ENCODE results near the gene LSM5.
A peak's percentile ranks its signal among the peaks of the same experiment; 100 is the strongest.

The LSM5 gene

DNA sequence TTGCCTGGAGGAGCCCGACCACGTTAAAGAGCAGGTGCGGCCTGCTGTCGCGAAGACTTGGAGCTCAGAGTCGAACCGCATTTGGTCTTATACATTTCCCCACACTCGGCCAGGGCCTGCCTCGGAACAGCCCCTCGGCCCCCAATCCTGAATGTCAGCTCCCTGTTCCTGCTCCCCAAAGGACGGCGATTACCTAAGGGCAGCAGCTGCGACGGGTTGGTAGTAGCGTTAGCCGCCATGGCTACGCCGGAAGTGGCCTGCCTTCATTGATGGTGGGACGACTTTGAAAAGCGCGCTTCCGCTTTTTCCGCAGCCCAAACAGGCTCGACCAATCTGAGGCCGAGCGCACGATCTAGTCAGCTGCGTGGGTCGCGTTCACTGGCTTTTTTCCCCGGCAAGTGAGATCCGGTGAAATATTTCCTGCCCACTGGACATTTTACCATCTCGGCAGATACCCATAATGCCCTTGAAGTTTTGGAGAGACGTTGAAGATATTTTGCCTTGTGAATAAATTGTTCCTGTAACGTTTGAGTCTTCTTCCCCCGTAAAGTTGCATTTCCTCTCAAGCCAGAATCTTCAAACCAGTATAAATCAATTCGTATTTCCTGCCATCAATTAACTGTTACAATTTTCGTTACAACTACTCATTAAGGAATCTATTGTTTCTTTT lies at the start of gene LSM5:
LSM5 (minus strand) TSS at position 254 of the 670 bp plus-strand sequence; CDS start at position 239, 15 bp downstream.
- H3K4me3 ChIP-seq (ENCODE audit: low read depth, low read length): peak within 1 kb of the TSS; percentile 91
- peak; percentile 85 for DNase-seq (ENCODE audit: low read depth)
- TF ChIP-seq, protein P1, sequence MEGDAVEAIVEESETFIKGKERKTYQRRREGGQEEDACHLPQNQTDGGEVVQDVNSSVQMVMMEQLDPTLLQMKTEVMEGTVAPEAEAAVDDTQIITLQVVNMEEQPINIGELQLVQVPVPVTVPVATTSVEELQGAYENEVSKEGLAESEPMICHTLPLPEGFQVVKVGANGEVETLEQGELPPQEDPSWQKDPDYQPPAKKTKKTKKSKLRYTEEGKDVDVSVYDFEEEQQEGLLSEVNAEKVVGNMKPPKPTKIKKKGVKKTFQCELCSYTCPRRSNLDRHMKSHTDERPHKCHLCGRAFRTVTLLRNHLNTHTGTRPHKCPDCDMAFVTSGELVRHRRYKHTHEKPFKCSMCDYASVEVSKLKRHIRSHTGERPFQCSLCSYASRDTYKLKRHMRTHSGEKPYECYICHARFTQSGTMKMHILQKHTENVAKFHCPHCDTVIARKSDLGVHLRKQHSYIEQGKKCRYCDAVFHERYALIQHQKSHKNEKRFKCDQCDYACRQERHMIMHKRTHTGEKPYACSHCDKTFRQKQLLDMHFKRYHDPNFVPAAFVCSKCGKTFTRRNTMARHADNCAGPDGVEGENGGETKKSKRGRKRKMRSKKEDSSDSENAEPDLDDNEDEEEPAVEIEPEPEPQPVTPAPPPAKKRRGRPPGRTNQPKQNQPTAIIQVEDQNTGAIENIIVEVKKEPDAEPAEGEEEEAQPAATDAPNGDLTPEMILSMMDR (IDR thresholded peaks at IDR 0.05; ENCODE audit: low read depth, low read length, missing control alignments): no peak

DNA sequence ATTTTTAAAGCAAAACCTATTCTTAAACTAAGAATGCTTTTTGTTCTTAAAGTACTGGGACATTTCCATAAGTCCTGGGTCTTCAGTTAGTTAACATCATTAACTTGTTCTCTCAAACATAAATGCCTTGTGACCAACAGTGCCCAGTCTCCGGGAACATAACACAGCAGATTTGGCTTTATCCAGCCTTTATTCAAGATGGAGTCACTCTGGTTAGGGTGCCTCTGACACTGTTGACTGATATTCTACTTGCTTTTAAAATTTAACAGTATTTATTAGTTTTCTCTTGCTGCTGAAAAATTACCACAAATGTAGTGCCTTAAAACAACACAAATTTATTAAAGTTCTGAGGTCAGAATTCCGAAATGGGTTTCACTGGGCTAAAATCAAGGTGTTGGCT lies 49.2 kb upstream of the LSM5 start:
- no peak overlapping the region for H3K4me3 ChIP-seq (ENCODE audit: low read depth, low read length)
- DNase-seq (ENCODE audit: low read depth): no peak
- TF ChIP-seq, protein P1 (IDR thresholded peaks at IDR 0.05; ENCODE audit: low read depth, low read length, missing control alignments): no peak

DNA sequence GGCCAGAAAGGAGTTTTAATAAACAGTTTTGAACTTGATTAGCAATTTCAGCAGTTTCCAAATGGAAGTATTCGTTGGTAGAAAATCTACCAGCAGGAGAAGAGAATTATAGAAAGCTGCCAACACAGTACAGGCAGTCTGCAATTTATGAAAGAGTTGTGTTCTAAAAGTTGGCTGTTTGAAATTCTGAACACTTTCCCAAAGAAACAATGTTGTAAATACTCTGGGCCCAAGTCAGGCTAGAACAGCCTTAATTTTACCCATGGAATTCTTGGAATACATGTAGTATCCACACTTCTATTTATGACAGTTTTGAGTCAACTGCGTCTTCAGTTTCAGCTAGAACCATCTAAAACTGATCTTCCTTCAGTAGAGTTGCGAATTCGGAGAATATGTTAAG lies 47.6 kb upstream of the LSM5 start:
- H3K4me3 ChIP-seq (ENCODE audit: low read depth, low read length): no peak overlapping the region
- TF ChIP-seq, protein P1 (IDR thresholded peaks at IDR 0.05; ENCODE audit: low read depth, low read length, missing control alignments): no peak
- DNase-seq (ENCODE audit: low read depth): no peak

DNA sequence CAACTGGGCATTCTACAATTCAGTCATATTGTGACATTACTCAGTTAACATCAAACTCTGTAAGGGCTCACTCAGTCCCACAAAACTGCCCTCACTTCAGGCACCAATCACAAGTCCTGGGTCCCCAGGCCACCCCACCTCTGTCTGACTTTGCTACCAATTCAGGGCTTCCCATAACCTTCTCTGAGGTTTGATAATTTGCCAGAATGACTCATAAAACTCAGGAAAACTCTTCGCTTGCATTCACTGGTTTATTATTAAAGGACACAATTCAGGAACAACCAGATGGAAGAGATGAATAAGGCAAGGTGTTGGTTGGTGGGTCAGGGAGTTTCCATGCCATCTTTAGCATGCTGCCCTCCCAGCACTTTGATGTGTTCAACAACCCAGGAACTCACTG lies 46.4 kb upstream of the LSM5 start:
- no peak for DNase-seq (ENCODE audit: low read depth)
- TF ChIP-seq, protein P1 (IDR thresholded peaks at IDR 0.05; ENCODE audit: low read depth, low read length, missing control alignments): no peak
- no peak overlapping the region for H3K4me3 ChIP-seq (ENCODE audit: low read depth, low read length)

DNA sequence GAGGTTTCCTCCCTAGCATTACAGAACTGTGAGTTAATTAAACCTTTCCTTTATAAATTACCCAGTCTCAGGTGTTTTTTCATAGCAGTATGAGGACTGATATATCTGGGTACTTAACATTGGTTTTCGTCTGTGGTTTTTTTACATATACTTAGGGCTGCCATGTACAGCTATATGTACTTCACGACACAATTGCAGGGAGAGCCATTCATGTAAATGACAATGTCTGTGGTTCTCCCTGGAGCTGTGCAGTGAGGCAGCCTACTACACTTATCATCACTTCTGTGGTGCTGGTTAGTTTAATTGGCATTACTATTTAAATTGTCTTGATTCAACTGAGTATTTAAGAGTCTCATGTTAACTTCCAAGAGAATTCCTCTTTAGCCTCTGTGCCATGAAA lies 45.8 kb upstream of the LSM5 start:
- no peak overlapping the region for H3K4me3 ChIP-seq (ENCODE audit: low read depth, low read length)
- TF ChIP-seq, protein P1 (IDR thresholded peaks at IDR 0.05; ENCODE audit: low read depth, low read length, missing control alignments): no peak
- no peak for DNase-seq (ENCODE audit: low read depth)

DNA sequence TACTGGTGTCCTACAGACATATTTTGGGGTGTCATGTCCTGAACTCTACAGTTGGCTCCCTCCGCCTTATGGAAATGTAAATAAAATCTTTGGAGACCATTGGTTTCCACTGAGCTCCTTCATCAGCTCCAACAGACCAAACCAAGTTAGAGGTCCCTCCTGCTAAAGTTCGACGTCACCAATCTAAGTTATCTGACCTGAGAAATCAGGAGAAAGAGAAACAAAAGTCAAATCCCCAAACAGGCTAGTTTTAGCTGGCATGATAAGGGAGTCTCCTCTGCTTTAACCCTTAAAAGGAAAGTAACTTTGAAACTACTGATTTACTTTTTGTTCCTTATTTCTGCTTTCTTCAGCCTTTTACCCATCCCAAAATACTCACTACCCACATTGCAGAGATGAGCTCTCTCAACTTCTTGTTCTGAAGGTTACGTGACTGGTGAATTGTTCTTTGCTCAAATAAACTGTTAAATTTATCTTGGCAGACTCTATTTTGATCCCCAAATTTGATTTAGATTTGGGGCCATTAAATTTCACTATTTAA lies 45.1 kb upstream of the LSM5 start:
- TF ChIP-seq, protein P1 (IDR thresholded peaks at IDR 0.05; ENCODE audit: low read depth, low read length, missing control alignments): no peak
- H3K4me3 ChIP-seq (ENCODE audit: low read depth, low read length): no peak overlapping the region
- no peak for DNase-seq (ENCODE audit: low read depth)

Data from GM12864 (cell line).